Limb (tissue), 2 donors: Measurements from ENCODE around the gene TUBA8.
"Not testable (repeated sequence)": the region's sequence is repeated elsewhere in the genome, so short reads cannot be mapped to it uniquely, and the experiment has no call there.

Experiments
- DNase-seq, 2 donors: peaks; one replicate each; pipeline ENCODE4 v3.0.0-alpha.2; 2016; ENCODE audit errors: extremely low spot score in 2 of 2

TUBA8 gene

GRCh38 chr22:18105981-18106380 is 4.6 kb upstream of the TUBA8 start:
- DNase-seq = not testable (repeated sequence)

DNA sequence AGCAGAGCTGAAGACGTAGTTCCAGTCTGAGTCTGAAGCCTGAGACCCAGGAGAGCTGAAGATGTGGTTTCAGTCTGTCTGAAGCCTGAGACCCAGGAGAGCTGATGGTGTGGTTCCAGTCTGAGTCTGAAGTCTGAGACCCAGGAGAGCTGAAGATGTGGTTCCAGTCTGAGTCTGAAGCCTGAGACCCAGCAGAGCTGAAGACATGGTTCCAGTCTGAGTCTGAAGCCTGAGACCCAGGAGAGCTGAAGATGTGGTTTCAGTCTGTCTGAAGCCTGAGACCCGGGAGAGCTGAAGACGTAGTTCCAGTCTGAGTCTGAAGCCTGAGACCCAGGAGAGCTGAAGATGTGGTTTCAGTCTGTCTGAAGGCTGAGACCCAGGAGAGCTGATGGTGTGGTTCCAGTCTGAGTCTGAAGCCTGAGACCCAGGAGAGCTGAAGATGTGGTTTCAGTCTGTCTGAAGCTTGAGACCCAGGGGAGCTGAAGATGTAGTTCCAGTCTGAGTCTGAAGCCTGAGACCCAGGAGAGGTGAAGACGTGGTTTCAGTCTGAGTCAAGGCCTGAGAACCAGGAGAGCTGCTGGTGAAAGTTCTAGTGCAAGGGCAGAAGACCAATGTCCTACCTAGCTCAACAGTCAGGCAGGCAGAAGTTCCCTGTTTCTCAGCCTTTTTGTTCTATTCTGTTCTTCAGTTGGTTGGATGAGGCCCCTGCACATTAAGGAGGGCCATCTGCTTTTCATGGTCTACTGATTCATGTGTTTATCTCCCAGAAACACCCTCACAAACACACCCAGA is 3.9 kb upstream of the TUBA8 start:
- DNase-seq = not testable (repeated sequence)

GRCh38 chr22:18108187-18108586 is 2.4 kb upstream of the TUBA8 start:
- no peak for DNase-seq

DNA sequence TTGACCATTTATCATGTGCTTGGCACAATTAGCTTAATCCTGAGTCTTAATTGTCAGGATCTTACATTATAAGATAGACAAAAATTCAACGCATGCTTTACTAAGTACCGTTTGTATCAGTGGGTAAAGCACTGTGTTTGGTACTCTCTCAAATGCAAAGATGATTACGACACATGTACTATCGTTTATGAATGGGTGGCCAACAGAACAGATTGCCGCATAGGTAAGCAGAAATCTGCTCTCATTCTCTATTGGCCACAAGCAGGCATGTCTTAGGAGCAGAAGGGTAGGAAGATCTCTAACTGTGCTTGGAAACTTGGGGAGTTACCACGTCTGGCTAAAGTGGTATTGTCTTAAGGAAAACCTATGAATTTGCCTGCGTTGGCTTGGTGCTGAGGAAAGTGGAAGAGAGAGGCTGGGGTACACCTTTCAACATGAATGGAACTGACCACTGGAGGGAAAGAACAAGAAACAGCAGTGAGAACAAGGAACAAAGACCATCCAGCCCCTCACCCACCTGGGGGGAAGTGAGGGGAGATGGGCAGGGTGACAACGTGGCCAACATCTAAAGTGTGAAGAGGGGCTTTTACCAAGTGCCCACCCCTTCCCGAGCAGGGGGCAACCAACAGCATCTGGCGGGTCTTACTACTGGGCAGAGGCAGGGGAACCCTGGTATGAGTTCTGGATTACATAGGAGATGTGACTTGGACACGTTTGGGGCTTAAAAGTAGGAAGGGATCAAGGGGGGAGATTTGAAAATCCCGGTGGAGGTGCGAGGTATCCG is 1.0 kb upstream of the TUBA8 start:
- DNase-seq = no peak

GRCh38 chr22:18110954-18111758 is 547 bp downstream of the TUBA8 start:
- no peak for DNase-seq

DNA sequence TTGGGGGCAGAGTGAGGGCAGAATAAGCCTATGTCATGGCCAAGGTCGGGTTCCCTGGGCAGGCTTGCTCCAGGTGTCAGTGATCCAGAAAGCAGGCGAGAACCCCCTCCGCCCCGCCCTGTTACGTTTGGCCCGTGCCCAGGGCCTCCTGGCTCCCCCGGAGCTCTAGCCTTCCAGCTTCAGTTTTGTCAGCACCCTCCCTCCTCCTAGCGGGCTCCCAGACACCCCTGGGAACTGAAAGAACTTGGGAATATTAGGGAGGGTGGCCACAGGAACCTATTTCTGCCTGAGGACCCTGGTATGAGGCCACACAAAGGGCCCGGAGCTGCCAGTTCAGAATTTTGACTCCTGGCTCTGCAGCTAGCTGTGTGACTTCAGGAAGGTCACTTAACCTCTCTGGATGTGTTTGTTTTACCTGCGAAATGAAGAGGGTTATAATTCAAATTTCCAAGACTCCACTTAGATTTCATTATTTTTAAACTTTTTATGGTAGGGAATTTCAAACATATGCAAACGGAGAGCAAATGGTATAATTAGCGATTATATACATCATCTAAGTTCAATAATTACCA is 1.2 kb downstream of the TUBA8 start:
- no peak for DNase-seq

DNA sequence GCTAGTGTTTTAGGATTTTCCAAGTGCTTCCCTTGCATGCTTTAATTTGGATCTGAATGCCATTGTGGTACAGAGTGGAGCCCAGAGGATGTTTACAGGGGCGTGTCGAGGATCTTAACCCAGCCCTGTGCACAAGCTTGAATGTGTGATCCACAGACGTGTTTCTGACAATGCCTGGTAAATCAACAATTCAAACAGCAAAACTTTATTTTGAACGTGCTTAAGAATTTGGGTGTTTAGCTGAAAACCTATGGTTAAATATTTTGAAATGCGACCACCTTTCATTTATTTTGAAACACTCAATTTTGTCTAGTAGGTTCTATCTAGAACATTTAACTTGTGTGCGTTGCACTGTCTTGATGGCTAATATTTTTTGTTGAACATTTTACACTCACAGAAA is 1.8 kb downstream of the TUBA8 start:
- no peak for DNase-seq

GRCh38 chr22:18113680-18114394 is 3.2 kb downstream of the TUBA8 start:
- DNase-seq = no peak

DNA sequence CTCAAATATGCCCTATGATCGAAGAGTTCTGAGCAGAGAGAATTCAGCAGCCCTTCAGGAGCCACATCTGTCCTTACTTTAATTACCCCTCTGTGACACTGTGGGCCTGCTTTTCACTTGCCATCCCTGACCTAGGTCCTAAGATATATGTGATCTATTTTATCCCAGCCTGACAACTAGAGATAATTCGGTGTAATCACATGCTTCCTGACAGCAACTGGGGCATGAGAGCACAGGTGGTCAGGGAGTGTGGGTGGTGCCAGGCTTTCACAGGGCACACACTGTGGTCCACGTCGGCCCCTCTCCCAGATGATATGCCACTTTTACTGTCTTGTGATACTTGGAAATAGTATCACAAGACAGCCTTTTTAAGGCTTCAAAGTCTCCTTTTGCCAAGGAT is 3.9 kb downstream of the TUBA8 start:
- DNase-seq = no peak

DNA sequence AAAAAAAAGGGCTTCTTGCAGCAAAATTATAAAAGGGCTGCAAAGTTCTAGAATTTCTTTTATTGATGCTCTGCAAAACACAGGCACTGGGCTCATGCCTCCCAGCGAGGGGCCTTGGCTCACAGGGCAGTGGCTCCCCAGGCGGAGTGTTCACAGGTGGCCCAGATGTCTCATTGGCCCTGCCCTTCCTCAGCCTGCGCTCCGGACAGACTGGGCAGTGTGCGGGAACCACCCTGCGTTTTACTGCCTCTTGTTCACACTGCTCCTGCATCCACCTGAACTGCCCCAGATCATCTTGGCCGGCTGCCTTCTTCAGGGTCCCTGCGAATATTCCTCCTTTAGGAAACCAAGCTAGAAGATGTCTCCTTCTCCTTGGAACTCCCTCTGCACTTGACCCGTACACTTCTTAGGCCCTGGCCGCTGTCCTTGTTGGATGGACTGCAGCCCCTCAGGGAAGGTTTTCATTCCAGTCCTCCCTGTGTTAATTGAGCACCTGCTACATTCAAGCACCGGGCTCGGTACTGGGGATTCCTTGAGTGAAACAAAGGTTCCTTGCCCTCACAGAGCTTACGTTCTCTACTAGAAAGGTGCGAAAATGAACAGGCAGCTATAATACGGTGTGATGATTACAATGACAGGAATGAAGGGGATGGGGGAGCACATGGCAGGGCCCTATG is 4.5 kb downstream of the TUBA8 start:
- no peak for DNase-seq

- DNase-seq = no peak
Observed at GRCh38 chr22:18115906-18116371, 5.3 kb downstream of the TUBA8 start.

- no peak for DNase-seq
Observed at GRCh38 chr22:18116634-18117033, 6.0 kb downstream of the TUBA8 start.

- no peak for DNase-seq
Observed at GRCh38 chr22:18118345-18118915, 7.8 kb downstream of the TUBA8 start.

DNA sequence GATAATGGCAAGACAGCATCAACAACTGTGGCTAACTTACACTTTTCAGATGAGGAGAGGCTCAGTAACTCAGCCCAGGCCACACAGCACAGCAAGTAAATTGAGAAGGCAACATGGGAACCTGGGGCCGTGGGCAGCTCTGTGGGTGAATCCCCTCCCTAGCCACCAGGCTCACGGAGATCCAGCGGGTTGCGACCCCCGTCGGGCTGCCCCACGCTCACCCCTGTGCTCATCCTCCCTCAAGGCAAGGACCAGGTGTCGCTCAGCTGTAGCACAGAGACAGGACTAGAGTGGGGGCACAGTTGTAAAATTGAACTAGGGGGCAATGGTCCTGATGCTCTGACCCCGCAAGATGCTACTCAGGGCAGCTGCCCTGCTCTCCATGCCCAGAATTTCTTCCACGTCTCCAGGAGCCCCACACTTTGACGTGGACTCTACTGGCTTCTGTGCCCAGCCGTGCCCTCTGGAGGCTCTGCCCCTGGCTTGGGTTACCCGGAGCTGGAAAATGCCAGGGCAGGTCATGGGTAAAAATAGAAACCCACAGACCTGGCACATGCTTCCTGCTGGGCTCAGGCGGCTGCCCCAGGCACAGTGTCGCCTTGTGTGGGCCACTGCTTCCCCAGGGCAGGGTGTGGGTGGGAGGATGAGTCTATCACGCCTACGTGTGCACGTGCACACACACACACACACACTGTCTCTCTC is 9.0 kb downstream of the TUBA8 start:
- DNase-seq = no peak

DNA sequence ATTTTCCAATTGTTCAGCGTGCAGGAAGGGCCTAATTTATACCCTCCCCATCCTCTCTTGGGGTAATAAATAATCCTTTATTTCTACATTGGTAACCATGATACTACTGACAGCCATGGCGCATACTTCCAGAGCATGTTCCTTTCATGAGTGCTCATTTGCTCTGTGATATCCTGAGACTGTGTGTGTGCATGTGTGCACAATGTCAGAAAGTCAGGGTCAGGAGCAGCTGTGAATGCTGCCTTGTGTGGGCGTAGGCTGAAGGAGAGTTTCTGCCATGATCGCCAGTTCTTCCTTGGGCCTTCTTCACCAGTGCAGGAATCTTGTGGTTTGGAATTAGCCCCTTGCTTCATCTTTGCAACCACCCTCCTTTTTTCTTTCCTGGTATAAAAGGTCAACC is 10.2 kb downstream of the TUBA8 start:
- DNase-seq = no peak

DNA sequence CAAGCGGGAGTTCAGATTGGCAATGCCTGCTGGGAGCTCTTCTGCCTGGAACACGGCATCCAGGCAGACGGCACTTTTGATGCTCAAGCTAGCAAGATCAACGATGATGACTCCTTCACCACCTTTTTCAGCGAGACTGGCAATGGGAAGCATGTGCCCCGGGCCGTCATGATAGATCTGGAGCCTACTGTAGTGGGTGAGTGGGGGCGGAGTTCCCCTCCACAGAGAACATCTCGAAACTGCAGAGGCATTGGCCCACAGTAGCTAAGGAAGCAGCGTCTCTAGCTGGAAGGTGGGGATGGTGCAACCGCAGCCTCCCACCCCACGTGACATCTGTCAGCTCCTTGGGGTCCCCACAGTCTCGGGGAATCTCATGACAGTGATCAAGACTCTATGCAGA is 10.9 kb downstream of the TUBA8 start:
- DNase-seq = no peak

DNA sequence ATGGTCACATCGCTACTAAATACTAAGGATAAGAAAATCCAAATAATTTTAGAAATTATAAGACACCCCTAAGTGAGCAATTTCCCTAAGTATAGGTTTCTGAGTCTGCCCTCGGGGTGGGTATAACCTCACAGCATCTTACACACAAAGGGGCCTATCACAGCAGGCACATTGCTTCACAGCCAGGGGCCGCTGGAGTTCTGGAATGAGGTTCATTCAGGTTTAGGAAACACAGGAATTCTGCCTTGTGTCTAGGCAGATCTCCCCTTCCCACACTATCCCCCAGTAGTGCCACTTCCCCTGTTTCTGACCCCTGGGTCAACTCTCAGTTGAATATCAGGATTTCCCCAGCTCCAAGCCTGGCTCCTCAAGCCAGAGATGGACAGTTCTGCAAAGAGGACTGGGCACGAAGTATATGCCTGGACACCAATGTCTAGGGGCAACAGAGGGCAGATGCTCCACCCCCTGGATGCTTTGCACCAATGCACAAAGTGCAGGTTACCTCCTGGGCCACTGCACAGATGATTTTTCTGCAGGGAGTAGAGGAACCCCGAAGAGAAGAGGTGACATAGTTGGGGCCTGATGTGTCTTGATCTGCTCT is 11.4 kb downstream of the TUBA8 start:
- no peak for DNase-seq

- DNase-seq = not testable (repeated sequence)
Observed at GRCh38 chr22:18123476-18124025, 12.9 kb downstream of the TUBA8 start.

DNA sequence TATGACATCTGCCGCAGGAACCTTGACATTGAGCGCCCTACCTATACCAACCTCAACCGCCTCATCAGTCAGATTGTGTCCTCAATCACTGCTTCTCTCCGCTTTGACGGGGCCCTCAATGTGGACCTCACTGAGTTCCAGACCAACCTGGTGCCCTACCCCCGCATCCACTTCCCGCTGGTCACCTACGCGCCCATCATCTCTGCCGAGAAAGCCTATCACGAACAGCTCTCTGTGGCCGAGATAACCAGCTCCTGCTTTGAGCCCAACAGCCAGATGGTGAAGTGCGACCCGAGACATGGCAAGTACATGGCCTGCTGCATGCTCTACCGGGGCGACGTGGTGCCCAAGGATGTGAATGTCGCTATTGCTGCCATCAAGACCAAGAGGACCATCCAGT is 16.0 kb downstream of the TUBA8 start:
- DNase-seq = no peak
